Nephron progenitor cell (in vitro differentiated cells): ENCODE data around the gene FBXL17.

Experiments
- DNase-seq: peaks from one replicate; pipeline ENCODE4 v3.0.0; 2021
- H3K27ac Mint-ChIP-seq: 2 replicates; pipeline ENCODE4 v1.8.0; 2021; ENCODE audit warnings: mild to moderate bottlenecking, moderate library complexity, mixed read lengths
- H3K27me3 Mint-ChIP-seq: 2 replicates; pipeline ENCODE4 v1.8.0; 2021; ENCODE audit warnings: mild to moderate bottlenecking, low read depth, mixed read lengths; ENCODE audit not compliant: poor library complexity
- H3K36me3 Mint-ChIP-seq: 2 replicates; pipeline ENCODE4 v1.8.0; 2021; ENCODE audit warnings: low read depth, mixed read lengths
- H3K4me1 Mint-ChIP-seq: 2 replicates; pipeline ENCODE4 v1.8.0; 2021; ENCODE audit warnings: mixed read lengths
- H3K4me3 Mint-ChIP-seq: 2 replicates; pipeline ENCODE4 v1.8.0; 2021; ENCODE audit warnings: mild to moderate bottlenecking, moderate library complexity, mixed read lengths
- H3K9me3 Mint-ChIP-seq: 2 replicates; pipeline ENCODE4 v1.8.0; 2021; ENCODE audit warnings: mild to moderate bottlenecking, moderate library complexity, mixed read lengths
- CTCF ChIP-seq: fragments of 200-600 bp; sonication (generic); IDR thresholded peaks from 2 replicates; pipeline ENCODE4 v1.5.0; 2021; ENCODE audit warnings: antibody characterized with exemption

FBXL17 gene

GRCh38 chr5:107815109-107815508 lies 566.8 kb downstream of the FBXL17 start:
- Mint-ChIP-seq H3K36me3 (no peaks in the 10 kb centered on the region), H3K27me3 (no peaks in the 10 kb centered on the region), H3K9me3 (no peaks in the 10 kb centered on the region), H3K4me3 (no peak overlapping the region), H3K4me1 (peaks cover 29% of the 10 kb centered on the region), H3K27ac (no peak overlapping the region)
- no peak for TF ChIP-seq CTCF
- DNase-seq = no peak

- Mint-ChIP-seq H3K9me3 (no peaks in the 10 kb centered on the region), H3K4me1 (peaks cover 29% of the 10 kb centered on the region), H3K36me3 (no peaks in the 10 kb centered on the region), H3K4me3 (no peak overlapping the region), H3K27ac (no peak overlapping the region), H3K27me3 (no peaks in the 10 kb centered on the region)
- TF ChIP-seq CTCF = no peak
- no peak for DNase-seq
Observed at GRCh38 chr5:107814183-107814827, 567.6 kb downstream of the FBXL17 start.

GRCh38 chr5:107813559-107813958 lies 568.3 kb downstream of the FBXL17 start:
- H3K4me3 Mint-ChIP-seq = no peak overlapping the region

GRCh38 chr5:107812570-107813141 lies 569.2 kb downstream of the FBXL17 start:
- Mint-ChIP-seq H3K36me3 (no peaks in the 10 kb centered on the region), H3K27ac (peak overlapping the region; percentile 17), H3K4me3 (no peak overlapping the region), H3K9me3 (no peaks in the 10 kb centered on the region), H3K4me1 (peaks cover 20% of the 10 kb centered on the region), H3K27me3 (no peaks in the 10 kb centered on the region)
- no peak for TF ChIP-seq CTCF
- no peak for DNase-seq

More at GRCh38 chr5:107813559-107813958, 568.3 kb downstream of the FBXL17 start:
- no peaks in the 10 kb centered on the region for H3K27me3 Mint-ChIP-seq
- TF ChIP-seq CTCF = no peak
- DNase-seq = no peak
- H3K4me1 Mint-ChIP-seq = peaks cover 28% of the 10 kb centered on the region
- H3K9me3 Mint-ChIP-seq = no peaks in the 10 kb centered on the region
- H3K27ac Mint-ChIP-seq = no peak overlapping the region
- no peaks in the 10 kb centered on the region for H3K36me3 Mint-ChIP-seq

GRCh38 chr5:107809201-107810034 lies 572.5 kb downstream of the FBXL17 start:
- Mint-ChIP-seq H3K36me3 (no peaks in the 10 kb centered on the region), H3K9me3 (no peaks in the 10 kb centered on the region), H3K27ac (no peak overlapping the region), H3K27me3 (no peaks in the 10 kb centered on the region), H3K4me3 (no peak overlapping the region), H3K4me1 (peaks cover 20% of the 10 kb centered on the region)
- no peak for TF ChIP-seq CTCF
- no peak for DNase-seq
